ENCODE results near the gene RNPEP.
"Not testable (repeated sequence)": the region's sequence is repeated elsewhere in the genome, so short reads cannot be mapped to it uniquely, and the experiment has no call there.

Gene RNPEP, protein sequence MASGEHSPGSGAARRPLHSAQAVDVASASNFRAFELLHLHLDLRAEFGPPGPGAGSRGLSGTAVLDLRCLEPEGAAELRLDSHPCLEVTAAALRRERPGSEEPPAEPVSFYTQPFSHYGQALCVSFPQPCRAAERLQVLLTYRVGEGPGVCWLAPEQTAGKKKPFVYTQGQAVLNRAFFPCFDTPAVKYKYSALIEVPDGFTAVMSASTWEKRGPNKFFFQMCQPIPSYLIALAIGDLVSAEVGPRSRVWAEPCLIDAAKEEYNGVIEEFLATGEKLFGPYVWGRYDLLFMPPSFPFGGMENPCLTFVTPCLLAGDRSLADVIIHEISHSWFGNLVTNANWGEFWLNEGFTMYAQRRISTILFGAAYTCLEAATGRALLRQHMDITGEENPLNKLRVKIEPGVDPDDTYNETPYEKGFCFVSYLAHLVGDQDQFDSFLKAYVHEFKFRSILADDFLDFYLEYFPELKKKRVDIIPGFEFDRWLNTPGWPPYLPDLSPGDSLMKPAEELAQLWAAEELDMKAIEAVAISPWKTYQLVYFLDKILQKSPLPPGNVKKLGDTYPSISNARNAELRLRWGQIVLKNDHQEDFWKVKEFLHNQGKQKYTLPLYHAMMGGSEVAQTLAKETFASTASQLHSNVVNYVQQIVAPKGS

DNA sequence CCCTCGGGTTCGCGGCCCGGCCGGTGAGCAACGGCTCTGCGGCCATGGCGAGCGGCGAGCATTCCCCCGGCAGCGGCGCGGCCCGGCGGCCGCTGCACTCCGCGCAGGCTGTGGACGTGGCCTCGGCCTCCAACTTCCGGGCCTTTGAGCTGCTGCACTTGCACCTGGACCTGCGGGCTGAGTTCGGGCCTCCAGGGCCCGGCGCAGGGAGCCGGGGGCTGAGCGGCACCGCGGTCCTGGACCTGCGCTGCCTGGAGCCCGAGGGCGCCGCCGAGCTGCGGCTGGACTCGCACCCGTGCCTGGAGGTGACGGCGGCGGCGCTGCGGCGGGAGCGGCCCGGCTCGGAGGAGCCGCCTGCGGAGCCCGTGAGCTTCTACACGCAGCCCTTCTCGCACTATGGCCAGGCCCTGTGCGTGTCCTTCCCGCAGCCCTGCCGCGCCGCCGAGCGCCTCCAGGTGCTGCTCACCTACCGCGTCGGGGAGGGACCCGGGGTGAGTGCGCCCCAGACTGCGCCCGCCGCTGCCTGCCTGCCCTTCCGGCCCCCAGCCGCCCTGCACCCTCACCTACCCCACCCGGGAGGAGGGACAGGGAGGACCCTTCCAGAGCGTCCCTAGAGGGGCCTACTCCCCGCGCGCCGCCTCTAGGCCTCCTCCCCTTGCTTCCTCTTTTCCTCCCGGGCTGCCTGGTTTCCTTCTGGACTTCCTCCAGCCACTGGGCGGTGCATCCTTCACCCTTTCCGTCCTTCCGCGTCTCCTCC lies at the start of gene RNPEP:
Gene RNPEP, plus strand, starts transcription at position 26 of the 757 bp plus-strand sequence. Its CDS starts 19 bp downstream, at position 45.
- Mint-ChIP-seq H3K36me3 (ENCODE audit: low read depth) (peaks cover 2% of the 10 kb centered on the region), H3K27me3 (ENCODE audit: low read depth) (peaks cover 11% of the 10 kb centered on the region), H3K4me3 (peak within 1 kb of the TSS; percentile 95), H3K27ac (peak within 1 kb of the TSS; percentile 87), H3K4me1 (ENCODE audit: low read depth) (peaks cover 22% of the 10 kb centered on the region), H3K9me3 (no peaks in the 10 kb centered on the region)
- peak; percentile 39 for DNase-seq (ENCODE audit: low spot score)

DNA sequence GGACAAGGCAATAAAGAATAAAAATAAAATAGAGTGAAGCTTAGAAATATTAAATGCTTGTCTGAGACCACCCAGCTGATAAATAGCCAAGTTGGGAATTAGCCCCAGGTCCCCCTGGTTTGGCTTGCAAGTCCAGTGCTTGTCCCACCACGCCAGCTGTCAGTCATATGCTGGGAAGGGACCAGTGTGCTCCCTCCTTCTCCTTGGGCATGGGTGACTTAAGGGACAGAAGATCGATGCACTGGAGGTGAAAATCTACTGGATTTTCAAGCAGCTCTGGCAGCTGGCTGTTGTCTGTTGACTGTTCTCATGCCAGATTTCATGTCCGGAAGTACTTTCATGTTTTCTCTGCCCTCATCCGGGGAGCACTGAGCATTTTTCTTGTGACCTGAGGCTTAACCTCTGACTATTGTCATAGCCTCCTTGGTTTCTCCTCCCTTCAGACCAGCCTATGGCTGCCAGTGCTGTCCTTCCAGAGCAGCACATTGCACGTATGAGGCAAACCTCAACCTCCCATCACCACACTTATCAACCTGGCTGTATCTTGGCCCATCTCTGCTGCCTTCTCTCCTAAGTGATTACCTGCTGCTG lies 48.5 kb upstream of the RNPEP start:
- no peak overlapping the region for H3K27ac Mint-ChIP-seq
- no peak overlapping the region for H3K4me3 Mint-ChIP-seq
- no peaks in the 10 kb centered on the region for H3K36me3 Mint-ChIP-seq (ENCODE audit: low read depth)

DNA sequence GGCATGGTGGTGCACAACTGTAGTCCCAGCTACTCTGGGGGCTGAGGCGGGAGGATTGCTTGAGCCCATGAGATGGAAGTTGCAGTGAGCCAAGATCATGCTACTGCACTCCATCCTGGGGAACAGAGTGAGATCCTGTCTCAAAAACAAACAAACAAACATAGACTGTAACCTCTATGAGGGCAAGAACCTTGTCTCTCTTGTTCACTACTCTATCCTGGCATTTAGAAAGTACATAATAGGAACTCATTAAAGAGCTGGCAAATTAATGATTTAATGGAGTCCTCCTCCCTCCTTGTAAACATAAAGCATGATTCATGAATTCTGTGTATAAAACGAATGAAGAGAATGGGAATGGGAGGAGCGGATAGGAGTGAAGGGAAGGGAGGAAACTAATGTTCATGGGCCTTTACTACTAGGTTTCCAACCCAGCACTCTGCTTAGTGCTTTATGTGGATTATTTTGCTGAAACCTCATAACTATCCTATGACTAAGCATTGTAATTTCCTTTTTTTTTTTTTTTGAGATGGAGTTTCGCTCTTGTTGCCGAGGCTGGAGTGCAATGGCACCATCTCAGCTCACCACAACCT lies 44.7 kb upstream of the RNPEP start:
- no peak overlapping the region for H3K27ac Mint-ChIP-seq
- no peak overlapping the region for H3K4me3 Mint-ChIP-seq
- no peaks in the 10 kb centered on the region for H3K9me3 Mint-ChIP-seq
- H3K36me3 Mint-ChIP-seq (ENCODE audit: low read depth) = no peaks in the 10 kb centered on the region
- H3K27me3 Mint-ChIP-seq (ENCODE audit: low read depth) = peaks cover 23% of the 10 kb centered on the region
- H3K4me1 Mint-ChIP-seq (ENCODE audit: low read depth) = no peaks in the 10 kb centered on the region
- no peak for DNase-seq (ENCODE audit: low spot score)

More for the DNA sequence above, 48.5 kb upstream of the RNPEP start:
- no peaks in the 10 kb centered on the region for H3K9me3 Mint-ChIP-seq
- DNase-seq (ENCODE audit: low spot score) = no peak
- peaks cover 21% of the 10 kb centered on the region for H3K27me3 Mint-ChIP-seq (ENCODE audit: low read depth)
- H3K4me1 Mint-ChIP-seq (ENCODE audit: low read depth) = no peaks in the 10 kb centered on the region

DNA sequence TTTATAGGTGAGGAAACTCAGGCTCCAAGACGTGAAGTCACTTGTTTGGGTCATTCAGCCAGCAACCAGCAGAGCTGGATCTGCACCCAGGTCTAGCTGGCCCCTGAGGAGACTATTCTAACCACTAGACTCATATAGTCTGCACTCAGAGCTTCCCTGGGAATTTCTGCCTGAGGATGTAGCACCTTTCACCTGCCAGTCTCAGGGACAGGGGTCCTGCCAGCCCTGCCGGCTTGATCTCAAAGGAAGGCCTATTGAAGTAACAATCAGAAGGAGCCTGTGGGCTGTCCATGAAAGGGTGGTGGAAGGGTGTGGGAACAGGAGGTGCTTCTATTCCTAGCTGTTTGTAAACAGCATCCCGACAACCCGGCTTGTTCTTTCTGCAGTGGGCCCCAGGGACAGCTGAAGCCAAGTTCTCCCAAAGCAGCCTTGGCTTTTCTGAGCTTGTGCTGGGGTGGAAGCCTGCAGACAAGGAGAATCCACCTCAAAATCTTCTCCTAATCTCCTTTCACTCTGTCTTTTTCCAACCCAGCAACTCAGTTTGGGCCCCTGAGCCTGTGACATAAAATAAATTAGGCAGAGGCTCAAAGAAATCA lies 43.9 kb upstream of the RNPEP start:
- Mint-ChIP-seq H3K36me3 (ENCODE audit: low read depth) (no peaks in the 10 kb centered on the region), H3K27ac (no peak overlapping the region), H3K4me1 (ENCODE audit: low read depth) (no peaks in the 10 kb centered on the region), H3K4me3 (no peak overlapping the region), H3K27me3 (ENCODE audit: low read depth) (peaks cover 26% of the 10 kb centered on the region), H3K9me3 (no peaks in the 10 kb centered on the region)
- no peak for DNase-seq (ENCODE audit: low spot score)

DNA sequence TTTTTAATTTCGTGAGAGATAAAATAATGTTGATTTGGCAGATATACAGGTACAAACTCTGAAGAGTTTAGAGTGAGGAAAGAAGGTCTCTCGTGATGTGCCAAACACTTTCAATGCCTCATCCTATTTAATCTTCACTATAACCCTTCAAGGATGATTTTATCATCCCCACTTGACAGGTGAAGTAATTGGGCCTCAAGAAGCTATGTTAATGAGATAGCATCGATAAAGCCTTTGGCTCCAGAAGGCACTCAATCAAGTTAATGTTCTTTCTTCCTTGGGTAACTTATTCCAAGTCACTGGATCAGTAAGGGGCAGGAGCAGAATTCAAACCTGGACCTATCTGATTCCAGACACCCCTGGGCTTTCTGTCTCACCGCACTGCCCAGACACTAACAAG lies 43.3 kb upstream of the RNPEP start:
- peaks cover 31% of the 10 kb centered on the region for H3K27me3 Mint-ChIP-seq (ENCODE audit: low read depth)
- H3K4me3 Mint-ChIP-seq = no peak overlapping the region
- H3K27ac Mint-ChIP-seq = no peak overlapping the region
- DNase-seq (ENCODE audit: low spot score) = no peak
- no peaks in the 10 kb centered on the region for H3K4me1 Mint-ChIP-seq (ENCODE audit: low read depth)
- H3K9me3 Mint-ChIP-seq = no peaks in the 10 kb centered on the region
- H3K36me3 Mint-ChIP-seq (ENCODE audit: low read depth) = no peaks in the 10 kb centered on the region

DNA sequence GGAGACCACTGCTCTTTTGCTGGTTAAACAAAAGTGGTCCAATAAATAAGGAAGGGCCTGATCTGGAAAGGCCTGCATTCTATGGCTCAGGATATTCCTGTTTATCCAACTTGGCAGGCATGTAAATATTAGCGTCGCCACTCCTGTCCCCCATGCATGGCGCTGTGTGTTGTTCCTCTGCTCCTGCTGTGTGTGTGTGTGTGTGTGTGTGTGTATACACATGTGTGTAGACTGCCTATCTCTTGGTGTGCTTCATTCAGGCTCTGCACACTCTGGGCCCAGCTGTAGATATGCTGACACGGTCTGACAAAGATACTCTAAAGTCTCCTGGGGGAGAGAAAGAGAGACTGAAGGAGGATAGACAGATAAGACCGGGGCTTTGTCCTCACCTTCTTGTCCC lies 42.9 kb upstream of the RNPEP start:
- Mint-ChIP-seq H3K36me3 (ENCODE audit: low read depth) (no peaks in the 10 kb centered on the region), H3K4me1 (ENCODE audit: low read depth) (no peaks in the 10 kb centered on the region), H3K9me3 (no peaks in the 10 kb centered on the region), H3K4me3 (no peak overlapping the region), H3K27me3 (ENCODE audit: low read depth) (peaks cover 30% of the 10 kb centered on the region), H3K27ac (no peak overlapping the region)
- DNase-seq (ENCODE audit: low spot score) = no peak

DNA sequence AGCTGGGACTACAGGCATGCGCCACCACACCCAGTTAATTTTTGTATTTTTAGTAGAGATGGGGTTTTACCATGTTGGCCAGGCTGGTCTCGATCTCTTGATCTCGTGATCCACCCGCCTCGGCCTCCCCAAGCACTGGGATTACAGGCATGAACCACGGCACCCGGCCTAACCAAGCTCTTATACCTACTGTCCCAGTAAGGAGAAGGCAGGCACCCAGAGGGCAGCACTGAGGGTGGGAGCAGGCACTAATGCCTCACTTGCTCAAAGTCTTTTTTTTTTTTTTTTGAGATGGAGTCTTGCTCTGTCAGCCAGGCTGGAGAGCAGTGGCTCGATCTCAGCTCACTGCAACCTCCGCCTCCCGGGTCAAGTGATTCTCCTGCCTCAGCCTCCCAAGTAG lies 42.1 kb upstream of the RNPEP start:
- not testable (repeated sequence) for H3K27ac Mint-ChIP-seq; H3K9me3 Mint-ChIP-seq; H3K4me3 Mint-ChIP-seq; H3K36me3 Mint-ChIP-seq (ENCODE audit: low read depth); H3K4me1 Mint-ChIP-seq (ENCODE audit: low read depth); DNase-seq (ENCODE audit: low spot score)
- peaks cover 31% of the 10 kb centered on the region for H3K27me3 Mint-ChIP-seq (ENCODE audit: low read depth)

DNA sequence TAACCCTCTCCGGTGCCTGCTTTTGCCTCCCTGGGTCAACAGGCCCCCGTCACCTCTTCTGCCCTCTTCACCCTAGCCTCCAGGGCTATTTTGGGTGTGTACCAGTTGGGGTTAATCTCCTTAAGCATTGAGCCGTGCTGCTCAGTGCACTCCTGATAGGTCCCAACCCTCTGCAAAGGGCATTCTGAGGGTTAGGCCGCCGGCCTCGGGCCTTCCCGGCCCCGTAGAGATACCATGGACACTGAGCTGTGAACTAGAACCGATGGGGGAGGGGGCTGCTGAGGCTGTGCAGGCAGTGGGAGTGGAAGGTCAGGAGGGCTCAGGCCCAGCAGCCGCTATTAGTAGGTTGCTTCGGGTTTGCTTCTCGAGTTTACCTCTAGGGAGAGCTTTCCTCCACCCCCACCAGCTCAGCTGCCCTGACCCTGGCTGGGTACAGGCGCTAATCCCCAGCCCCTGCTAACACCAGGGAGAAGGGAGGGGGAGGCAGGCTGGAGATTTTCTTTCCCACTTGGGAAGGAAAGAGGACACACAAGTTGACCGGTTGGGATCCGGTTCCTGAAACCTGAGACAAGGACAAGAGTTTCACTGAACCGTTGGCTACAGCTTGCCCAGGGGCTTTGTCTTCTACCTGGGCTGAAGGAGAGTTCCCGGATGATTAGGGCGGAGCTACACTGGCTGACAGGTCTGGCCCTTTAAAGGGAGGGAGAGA lies 40.9 kb upstream of the RNPEP start:
- Mint-ChIP-seq H3K4me3 (no peak overlapping the region), H3K4me1 (ENCODE audit: low read depth) (peaks cover 6% of the 10 kb centered on the region), H3K27me3 (ENCODE audit: low read depth) (peaks cover 38% of the 10 kb centered on the region), H3K9me3 (no peaks in the 10 kb centered on the region), H3K36me3 (ENCODE audit: low read depth) (no peaks in the 10 kb centered on the region), H3K27ac (no peak overlapping the region)
- DNase-seq (ENCODE audit: low spot score) = no peak

DNA sequence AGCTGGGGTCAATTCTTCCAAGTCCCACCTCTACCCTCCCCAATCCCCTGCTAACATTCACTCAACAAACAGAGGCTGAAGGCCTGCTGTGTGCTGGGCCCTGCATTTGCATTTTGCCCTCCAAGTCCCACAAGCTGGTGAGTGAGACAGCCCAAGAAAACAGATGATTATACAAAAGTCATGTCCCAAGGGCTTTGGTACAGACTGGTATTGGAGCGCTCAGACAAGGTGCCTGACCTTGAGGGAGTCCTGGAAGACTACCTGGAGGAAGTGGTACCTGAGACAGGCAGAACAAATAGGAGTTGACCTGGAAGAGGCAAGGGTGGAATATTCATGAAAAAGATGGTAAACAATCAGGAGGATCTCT lies 40.3 kb upstream of the RNPEP start:
- H3K27ac Mint-ChIP-seq = no peak overlapping the region
- H3K36me3 Mint-ChIP-seq (ENCODE audit: low read depth) = no peaks in the 10 kb centered on the region

DNA sequence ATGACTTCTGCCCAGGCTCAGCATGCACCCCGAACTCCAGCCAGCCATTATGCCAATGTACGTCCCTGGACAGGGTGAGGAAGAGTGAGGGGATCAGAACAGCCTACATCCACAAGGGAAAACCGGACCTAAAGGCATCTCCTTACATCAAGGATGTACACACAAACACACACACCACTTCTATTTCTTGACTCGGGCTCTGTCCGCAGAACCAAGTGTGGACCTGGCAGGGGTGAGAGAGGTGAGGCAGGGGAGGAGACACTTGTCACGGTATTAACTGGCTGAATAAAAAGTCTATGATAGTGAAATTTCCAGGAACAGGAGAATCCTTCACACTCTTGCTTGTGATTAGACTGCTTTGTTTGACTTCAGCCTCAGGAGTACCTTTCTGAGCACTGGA lies 38.4 kb upstream of the RNPEP start:
- DNase-seq (ENCODE audit: low spot score) = no peak
- H3K4me3 Mint-ChIP-seq = no peak overlapping the region
- H3K9me3 Mint-ChIP-seq = no peaks in the 10 kb centered on the region
- H3K27ac Mint-ChIP-seq = no peak overlapping the region
- peaks cover 7% of the 10 kb centered on the region for H3K4me1 Mint-ChIP-seq (ENCODE audit: low read depth)
- H3K27me3 Mint-ChIP-seq (ENCODE audit: low read depth) = peaks cover 54% of the 10 kb centered on the region
- H3K36me3 Mint-ChIP-seq (ENCODE audit: low read depth) = no peaks in the 10 kb centered on the region

More for the DNA sequence above, 40.3 kb upstream of the RNPEP start:
- peaks cover 7% of the 10 kb centered on the region for H3K4me1 Mint-ChIP-seq (ENCODE audit: low read depth)
- H3K9me3 Mint-ChIP-seq = no peaks in the 10 kb centered on the region
- no peak for DNase-seq (ENCODE audit: low spot score)
- peaks cover 44% of the 10 kb centered on the region for H3K27me3 Mint-ChIP-seq (ENCODE audit: low read depth)
- no peak overlapping the region for H3K4me3 Mint-ChIP-seq

DNA sequence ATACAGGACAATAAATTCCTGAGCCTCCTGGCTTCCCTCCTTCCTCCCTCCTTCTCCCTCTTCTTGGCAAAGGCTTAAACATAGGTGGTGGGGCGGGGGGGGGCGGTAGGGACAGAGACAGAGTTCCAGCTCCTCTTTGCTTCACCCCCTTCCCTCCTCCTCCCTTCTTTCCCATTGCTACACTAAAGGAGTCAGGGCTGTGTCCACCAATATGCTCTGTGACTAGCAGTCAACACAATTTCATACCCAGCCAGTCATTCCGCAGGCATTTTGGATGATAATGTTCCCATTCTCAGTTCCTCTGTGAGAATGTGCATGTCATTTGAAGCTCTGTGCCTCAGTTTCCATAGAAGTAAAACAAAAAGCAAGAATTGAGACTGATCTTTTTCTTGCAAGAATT lies 37.8 kb upstream of the RNPEP start:
- no peaks in the 10 kb centered on the region for H3K36me3 Mint-ChIP-seq (ENCODE audit: low read depth)
- no peak for DNase-seq (ENCODE audit: low spot score)
- no peak overlapping the region for H3K27ac Mint-ChIP-seq
- peaks cover 56% of the 10 kb centered on the region for H3K27me3 Mint-ChIP-seq (ENCODE audit: low read depth)
- no peak overlapping the region for H3K4me3 Mint-ChIP-seq
- H3K4me1 Mint-ChIP-seq (ENCODE audit: low read depth) = peaks cover 7% of the 10 kb centered on the region
- no peaks in the 10 kb centered on the region for H3K9me3 Mint-ChIP-seq

DNA sequence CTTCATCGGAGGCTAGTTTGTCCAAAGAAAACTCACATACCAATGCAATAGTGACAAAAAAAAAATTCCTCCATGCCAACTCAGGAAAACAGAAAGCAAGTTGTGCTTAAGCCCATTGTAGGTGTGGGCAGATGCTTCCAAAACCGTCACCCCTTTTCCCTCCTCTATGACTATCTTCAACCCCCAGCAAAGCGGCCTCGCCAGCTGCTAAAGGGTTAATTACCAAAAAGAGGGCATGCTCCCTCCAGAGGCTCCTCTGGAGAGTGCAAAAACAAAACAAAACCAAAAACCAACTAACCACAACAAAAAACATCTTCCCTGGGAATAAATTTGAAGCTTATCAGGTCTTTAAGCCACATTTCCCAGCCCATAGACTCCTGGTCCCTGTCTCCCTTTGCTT lies 37.3 kb upstream of the RNPEP start:
- Mint-ChIP-seq H3K4me3 (no peak overlapping the region), H3K36me3 (ENCODE audit: low read depth) (no peaks in the 10 kb centered on the region), H3K9me3 (no peaks in the 10 kb centered on the region), H3K27ac (no peak overlapping the region), H3K4me1 (ENCODE audit: low read depth) (peaks cover 7% of the 10 kb centered on the region), H3K27me3 (ENCODE audit: low read depth) (peaks cover 58% of the 10 kb centered on the region)
- DNase-seq (ENCODE audit: low spot score) = no peak

DNA sequence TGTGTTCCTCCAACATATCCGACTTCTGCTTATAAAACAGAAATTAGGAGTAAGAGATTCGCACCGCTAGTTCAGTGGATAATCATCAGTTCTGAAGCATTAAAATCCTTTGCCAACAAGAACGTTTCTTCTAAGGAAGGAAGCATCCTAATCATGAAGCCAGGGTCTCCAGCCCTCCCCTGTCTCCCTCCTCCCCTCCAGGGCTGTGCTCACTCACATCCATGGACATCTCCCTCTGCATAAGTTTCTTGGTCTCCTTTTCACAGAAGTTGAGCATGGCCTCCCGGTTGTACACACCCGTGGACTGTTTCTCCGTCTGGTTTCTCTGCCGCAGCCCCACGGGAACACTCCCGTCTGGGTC lies 36.6 kb upstream of the RNPEP start:
- no peak overlapping the region for H3K27ac Mint-ChIP-seq
- no peak for DNase-seq (ENCODE audit: low spot score)
- H3K36me3 Mint-ChIP-seq (ENCODE audit: low read depth) = no peaks in the 10 kb centered on the region
- no peak overlapping the region for H3K4me3 Mint-ChIP-seq
- H3K27me3 Mint-ChIP-seq (ENCODE audit: low read depth) = peaks cover 61% of the 10 kb centered on the region
- H3K4me1 Mint-ChIP-seq (ENCODE audit: low read depth) = peaks cover 7% of the 10 kb centered on the region
- H3K9me3 Mint-ChIP-seq = no peaks in the 10 kb centered on the region

All from T-helper 2 cell treated with Interferon-gamma antibody and Interleukin-4, amounts not matched to agents 5 μg/mL and 100 μg/mL, for 36 hours (primary cell).